GM08714 (cell line): ENCODE measurements around the gene GSTM3.
"Not testable (repeated sequence)": the region's sequence is repeated elsewhere in the genome, so short reads cannot be mapped to it uniquely, and the experiment has no call there.

Experiments used
- H3K4me3 ChIP-seq: fragments of 200-500 bp; sonication (Bioruptor generic); 2 replicates; pipeline ENCODE4 v1.5.1; 2014; ENCODE audit warnings: mild to moderate bottlenecking, low read length, inconsistent platforms
- ZNF274 ChIP-seq: IDR thresholded peaks from 2 replicates; pipeline ENCODE4 v1.6.1; 2012; ENCODE audit warnings: mild to moderate bottlenecking, low read depth, low read length

Gene GSTM3

DNA sequence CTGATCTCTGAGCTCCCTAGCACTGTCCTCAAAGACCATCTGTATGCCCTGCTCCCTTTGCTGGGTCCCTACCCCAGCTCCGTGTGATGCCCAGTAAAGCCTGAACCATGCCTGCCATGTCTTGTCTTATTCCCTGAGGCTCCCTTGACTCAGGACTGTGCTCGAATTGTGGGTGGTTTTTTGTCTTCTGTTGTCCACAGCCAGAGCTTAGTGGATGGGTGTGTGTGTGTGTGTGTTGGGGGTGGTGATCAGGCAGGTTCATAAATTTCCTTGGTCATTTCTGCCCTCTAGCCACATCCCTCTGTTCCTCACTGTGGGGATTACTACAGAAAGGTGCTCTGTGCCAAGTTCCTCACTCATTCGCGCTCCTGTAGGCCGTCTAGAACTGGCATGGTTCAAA, 23.1 kb downstream of the GSTM3 start:
- TF ChIP-seq ZNF274 = no peak
- no peak overlapping the region for H3K4me3 ChIP-seq

DNA sequence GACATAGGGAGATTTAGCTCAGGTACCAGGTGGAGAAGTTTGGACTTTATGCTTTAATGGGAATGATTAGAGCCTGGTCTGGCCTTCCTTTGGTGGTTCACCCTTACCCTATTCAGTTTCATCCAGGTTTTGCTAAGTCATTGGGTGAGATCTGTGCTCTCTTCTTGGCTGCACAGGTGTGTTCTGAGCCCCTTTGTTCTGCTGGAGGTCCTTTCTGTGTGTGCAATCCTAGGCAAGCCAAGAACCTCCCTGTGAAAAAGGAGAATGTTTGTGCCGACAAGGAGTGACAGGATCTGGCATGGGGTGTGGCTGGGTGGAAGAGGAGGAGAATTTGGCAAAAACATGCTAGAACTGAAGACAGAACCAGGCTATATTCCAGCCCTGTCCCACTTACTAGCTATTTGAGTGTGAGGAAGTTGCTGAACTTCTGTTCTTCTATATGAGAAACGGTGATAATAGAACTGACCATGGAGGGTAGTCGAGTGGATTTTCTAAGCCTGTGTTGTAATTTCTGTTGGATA, 24.2 kb downstream of the GSTM3 start:
- no peak overlapping the region for H3K4me3 ChIP-seq
- TF ChIP-seq ZNF274 = no peak

DNA sequence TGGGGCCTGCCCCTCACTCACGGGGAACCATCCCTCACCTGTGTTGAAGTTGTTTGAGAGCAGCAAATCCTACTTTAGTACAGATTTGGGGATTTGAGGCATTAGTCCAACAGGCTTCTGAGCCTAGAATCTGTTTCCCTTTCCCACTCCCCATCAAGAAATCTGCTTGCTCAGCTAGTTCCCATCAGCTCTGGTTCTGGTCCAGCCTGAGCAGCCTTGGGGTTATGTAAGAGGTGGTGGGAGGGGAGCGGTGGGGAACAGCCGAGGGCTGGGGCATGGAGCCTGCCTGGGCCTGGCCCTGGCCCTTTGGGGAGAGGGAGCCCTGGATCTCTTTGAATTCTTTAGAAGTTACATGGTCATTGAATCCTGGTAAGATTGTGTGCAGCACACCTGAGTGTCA, 24.7 kb downstream of the GSTM3 start:
- H3K4me3 ChIP-seq = no peak overlapping the region
- no peak for TF ChIP-seq ZNF274

DNA sequence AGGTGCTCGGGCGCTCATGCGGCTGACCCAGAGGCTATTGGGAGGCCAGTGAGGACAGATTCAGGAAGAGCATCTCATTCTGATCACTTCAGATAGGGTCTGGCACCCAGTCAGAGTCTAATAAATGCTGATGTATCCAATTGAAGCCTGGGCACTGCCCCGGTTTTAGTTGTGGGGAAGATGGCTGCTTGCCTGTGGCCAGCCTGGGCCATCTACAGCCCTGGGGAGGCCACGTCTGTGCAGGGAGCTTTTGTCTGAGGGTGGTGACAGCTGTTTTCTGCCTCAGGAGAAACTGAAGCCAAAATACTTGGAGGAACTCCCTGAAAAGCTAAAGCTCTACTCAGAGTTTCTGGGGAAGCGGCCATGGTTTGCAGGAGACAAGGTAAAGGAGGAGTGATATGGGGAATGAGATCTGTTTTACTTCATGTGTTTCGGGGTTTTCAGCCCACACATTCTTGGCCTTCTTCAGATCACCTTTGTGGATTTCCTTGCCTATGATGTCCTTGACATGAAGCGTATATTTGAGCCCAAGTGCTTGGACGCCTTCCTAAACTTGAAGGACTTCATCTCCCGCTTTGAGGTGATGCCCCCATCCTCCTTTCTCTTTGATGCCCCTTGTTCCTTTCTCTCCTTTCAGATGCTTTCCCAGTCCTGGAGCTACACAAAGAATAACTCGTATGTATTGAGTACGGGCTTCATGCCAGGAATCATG, 26.0 kb downstream of the GSTM3 start:
- no peak overlapping the region for H3K4me3 ChIP-seq
- no peak for TF ChIP-seq ZNF274

DNA sequence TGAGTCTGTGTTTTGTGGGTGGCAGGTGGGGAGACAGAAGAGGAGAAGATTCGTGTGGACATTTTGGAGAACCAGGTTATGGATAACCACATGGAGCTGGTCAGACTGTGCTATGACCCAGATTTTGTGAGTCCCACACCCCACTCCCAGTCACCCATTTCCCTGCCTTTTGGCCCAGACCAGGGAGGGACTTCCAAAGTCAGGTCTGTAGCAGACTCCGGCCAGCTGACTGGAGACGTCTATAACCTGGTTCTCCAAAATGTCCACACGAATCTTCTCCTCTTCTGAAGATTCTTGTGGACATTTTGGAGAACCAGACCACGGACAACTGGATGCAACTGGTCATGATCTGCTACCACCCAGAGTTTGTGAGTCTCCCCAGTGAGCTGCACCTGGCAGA, 27.2 kb downstream of the GSTM3 start:
- H3K4me3 ChIP-seq = no peak overlapping the region
- no peak for TF ChIP-seq ZNF274

DNA sequence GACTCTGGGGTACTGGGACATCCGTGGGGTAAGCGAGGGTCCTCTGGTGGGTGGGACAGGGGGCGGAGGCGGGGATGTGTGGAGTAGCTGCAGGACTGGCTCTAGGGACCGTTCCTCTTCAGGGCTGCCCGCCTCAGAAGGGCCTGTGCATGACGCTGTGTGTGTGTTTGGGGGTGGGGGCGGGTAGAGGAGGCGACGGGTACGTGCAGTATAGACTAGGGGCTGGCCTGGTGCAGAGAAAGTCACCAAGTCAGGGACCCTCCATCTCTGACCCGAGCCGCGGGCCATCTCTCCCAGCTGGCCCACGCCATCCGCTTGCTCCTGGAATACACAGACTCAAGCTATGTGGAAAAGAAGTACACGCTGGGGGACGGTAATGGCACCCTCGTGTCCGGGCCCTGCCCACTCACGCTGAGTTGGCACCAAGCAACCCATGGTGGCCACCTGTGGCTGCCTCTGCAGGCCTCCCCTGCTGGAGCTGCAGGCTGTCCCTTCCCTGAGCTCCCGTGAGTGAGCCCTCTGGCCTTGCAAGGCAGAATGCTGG, 28.4 kb downstream of the GSTM3 start:
- H3K4me3 ChIP-seq = no peak overlapping the region
- TF ChIP-seq ZNF274 = no peak

DNA sequence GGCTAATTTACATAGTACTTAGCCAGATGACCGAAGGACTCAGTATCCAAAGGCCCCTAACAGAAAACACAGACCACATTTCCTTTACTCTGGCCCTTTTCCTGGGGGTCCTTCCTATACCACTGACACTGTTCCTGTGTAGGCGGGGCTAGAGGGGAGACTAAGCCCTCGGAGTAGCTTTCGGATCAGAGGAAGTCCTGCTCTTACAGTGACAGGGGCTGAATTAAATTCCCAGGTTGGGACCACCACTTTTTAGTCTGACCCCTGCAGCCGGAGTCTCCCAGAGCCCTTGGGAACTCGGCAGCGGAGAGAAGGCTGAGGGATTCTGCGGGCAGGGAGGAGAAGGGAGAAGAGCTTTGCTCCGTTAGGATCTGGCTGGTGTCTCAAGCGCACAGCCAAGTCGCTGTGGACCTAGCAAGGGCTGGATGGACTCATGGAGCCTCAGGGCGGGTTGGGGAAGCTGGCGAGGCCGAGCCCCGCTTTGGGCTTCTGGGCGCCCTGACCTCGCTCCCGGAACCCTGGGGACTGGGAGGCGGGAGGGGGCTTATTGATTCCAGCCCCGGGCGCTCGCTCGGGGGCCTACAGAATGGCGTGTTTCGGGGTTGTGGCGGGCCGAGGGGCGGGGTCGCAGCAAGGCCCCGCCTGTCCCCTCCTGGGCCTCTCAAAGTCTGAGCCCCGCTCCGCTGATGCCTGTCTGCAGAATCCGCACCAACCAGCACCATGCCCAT, 29.1 kb downstream of the GSTM3 start, which contains the start of gene GSTM5:
TSS of gene GSTM5 (plus strand) at position 659 of the 728 bp plus-strand sequence. CDS start at position 721, 62 bp downstream.
- not testable (repeated sequence) for H3K4me3 ChIP-seq

DNA sequence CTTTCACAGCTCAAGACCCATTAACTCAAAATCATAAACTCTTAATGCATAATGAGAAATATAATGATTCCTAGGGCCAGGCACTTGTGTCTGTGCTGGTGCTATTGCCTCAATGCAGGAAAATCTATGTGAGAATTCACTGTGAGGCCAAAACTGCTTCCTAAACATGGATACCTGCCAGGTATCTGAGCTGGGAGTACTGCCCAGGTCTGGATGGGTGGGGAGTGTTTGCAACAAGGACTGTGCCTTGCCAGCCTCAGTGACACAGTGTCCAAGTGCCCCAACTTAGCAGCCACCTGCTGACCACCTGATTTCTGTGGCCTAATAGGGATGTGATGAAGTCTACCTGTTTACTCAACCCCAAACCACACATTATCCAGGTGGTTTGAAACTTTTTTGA, 31.0 kb downstream of the GSTM3 start:
- H3K4me3 ChIP-seq = not testable (repeated sequence)

DNA sequence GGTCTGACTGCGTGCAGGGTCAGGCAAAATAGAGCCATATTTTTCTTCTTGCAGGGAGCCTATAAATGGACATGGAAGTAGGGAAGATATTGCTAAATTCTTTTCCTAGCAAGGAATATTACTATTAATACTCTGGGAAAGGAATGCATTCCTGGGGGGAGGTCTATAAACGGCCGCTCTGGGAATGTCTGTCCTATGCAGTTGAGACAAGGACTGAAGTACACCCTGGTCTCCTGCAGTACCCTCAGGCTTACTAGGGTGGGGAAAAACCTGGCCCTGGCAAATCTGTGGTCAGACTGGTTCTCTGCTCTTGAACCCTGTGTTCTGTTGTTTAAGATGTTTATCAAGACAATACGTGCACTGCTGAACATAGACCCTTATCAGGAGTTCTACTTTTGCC, 31.9 kb downstream of the GSTM3 start:
- H3K4me3 ChIP-seq = not testable (repeated sequence)

DNA sequence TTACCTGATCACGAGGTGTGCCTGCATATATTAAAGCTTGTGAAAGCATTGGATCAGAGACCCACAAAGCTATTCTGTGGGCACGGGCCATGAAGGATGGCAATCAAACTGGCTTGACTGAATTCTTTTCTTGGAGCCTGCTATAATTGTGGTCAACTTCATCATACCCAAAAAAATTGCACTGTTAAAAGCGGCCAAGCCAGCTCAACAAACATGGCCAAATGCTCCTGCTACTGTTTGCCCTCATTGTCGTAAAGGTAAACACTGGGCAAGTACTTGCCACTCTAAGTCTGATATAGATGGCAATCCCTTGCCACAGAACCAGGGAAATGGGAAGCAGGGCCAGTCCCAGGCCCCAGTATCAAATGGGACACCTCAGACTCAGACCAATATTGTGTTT, 35.4 kb downstream of the GSTM3 start:
- H3K4me3 ChIP-seq = no peak overlapping the region
- TF ChIP-seq ZNF274 = no peak

DNA sequence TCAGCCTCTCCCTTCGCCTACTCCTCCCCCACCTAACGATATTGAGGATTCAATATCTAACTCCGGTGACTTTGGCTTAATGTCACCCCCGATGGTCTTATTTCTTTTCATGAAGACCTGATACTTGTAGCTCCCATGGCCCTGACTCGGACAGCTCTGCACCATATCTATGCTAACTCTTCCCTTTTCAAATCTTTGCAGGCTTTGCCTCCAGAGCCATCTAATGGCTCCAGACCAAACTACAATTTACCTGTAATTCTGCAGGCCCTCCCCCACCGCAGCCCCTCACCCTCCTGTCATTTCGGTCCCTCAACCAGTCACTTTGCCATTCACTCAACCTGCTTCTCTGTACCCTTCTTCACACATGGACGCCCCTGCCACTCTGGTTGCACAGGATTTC, 36.7 kb downstream of the GSTM3 start:
- TF ChIP-seq ZNF274 = no peak
- no peak overlapping the region for H3K4me3 ChIP-seq

DNA sequence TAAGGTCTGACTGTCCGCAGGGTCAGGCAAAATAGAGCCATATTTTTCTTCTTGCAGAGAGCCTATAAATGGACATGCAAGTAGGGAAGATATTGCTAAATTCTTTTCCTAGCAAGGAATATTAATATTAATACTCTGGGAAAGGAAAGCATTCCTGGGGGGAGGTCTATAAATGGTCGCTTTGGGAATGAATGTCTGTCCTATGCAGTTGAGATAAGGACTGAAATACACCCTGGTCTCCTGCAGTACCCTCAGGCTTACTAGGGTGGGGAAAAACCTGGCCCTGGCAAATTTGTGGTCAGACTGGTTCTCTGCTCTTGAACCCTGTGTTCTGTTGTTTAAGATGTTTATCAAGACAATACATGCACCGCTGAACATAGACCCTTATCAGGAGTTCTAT, 37.9 kb downstream of the GSTM3 start:
- H3K4me3 ChIP-seq = not testable (repeated sequence)

DNA sequence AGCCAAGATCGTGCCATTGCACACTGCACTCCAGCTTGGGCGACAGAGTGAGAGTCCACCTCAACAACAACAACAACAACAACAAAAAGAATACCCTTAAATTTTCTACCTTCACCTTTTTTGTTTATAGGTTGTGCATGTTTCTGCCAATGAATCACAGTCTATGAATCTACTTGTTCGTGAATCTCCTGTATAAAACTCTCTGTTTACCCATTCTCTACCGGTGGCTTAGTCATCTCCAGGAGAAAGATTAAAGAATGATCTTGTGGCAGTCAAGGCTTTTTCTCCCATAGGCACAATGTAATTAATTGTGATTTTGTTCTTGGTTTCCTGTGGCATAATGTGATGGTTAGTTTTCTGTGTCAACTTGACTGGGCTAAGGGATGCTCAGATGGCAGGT, 43.0 kb downstream of the GSTM3 start:
- not testable (repeated sequence) for H3K4me3 ChIP-seq

DNA sequence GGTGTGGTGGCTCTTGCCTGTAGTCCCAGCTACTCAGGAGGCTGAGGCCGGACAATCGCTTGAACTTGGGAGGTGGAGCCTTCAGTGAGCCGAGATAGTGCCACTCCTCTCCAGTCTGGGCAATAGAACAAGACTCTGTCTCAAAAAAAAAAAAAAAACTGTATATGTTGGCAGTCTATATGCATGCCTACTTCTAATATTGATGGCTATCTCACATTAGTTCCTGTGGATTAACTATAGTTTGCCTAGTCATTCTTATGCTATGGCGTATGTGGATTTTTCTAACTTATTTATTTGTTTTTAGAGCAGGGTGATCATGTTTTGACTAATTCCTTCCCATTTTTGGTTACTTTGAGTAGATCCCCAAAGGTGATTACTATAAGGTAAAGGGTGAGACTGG, 43.8 kb downstream of the GSTM3 start:
- no peak for TF ChIP-seq ZNF274
- no peak overlapping the region for H3K4me3 ChIP-seq

DNA sequence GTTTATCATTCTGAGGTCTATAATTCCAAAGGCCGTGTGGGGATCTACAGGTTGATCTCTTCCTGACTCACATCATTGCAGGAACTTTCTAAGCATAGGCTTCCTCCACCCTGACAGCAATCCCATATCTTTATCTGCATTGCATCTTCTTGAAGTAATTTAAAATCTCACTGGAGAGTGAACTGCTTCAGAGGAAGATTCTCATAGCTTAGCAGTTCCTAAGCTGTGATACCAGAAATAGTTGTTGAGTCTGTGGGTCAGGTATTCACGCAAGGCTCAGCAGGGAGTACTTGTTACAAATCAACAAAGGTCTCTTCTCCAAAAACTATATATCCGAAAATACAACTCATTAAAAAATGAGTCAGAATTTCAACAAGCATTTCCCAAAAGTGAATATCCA, 45.7 kb downstream of the GSTM3 start:
- H3K4me3 ChIP-seq = not testable (repeated sequence)

DNA sequence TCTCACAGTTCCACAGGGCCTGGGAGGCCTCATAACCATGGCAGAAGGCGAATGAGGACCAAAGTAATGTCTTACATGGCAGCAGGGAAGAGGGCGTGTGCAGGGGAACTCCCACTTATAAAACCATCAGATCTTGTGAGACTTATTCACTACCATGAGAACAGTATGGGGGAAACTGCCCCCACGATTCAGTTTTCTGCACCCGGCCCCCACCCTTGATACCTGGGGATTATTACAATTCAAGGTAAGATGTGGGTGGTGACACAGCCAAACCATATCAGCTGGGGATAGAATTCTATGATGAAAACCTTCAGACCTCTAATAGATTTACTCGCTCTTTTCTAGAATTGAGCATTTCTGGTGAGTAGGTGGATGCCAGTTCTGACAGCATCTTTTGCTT, 46.4 kb downstream of the GSTM3 start:
- H3K4me3 ChIP-seq = not testable (repeated sequence)
